Testis (tissue), 2 donors: Measurements from ENCODE around the gene TRAK2.

ENCODE experiments used
- POLR2A ChIP-seq: fragments of 450-650 bp; IDR thresholded peaks from one replicate; pipeline ENCODE4 v1.6.1; 2017; ENCODE audit warnings: antibody characterized with exemption, mild to moderate bottlenecking, moderate library complexity
- TF ChIP-seq, protein P1 (sequence below), 3 experiments: fragments of 450-650 bp in 2 of 3; fragments of 200-600 bp in 1 of 3; sonication (generic) in 1 of 3; IDR thresholded peaks; one replicate each; pipeline ENCODE4 v1.5.1; 2016 to 2019; ENCODE audit warnings: antibody characterized with exemption in 3 of 3, mild to moderate bottlenecking in 2 of 3, moderate library complexity in 1 of 3

DNA sequence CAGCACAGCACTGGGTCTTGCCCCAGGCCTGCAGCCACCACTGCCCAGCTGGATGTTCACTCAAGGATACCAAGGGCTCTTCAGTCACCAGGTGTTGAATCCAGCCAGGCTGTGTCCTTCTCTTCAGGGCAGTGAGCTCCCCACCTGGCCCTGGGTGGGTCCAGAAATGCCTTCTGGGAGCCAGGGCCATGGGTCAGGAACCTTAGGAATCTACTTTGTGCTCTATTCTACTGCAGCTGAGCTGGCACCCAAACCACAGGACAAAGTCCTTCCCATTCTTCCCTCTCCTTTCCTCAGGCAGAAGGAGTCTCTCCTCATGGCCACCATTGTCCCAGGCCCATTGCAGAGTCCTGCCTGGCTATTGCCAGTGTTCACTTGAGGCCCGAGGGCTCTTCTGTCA lies 13.3 kb upstream of the TRAK2 start:
- TF ChIP-seq POLR2A = no peak
- TF ChIP-seq, protein P1, sequence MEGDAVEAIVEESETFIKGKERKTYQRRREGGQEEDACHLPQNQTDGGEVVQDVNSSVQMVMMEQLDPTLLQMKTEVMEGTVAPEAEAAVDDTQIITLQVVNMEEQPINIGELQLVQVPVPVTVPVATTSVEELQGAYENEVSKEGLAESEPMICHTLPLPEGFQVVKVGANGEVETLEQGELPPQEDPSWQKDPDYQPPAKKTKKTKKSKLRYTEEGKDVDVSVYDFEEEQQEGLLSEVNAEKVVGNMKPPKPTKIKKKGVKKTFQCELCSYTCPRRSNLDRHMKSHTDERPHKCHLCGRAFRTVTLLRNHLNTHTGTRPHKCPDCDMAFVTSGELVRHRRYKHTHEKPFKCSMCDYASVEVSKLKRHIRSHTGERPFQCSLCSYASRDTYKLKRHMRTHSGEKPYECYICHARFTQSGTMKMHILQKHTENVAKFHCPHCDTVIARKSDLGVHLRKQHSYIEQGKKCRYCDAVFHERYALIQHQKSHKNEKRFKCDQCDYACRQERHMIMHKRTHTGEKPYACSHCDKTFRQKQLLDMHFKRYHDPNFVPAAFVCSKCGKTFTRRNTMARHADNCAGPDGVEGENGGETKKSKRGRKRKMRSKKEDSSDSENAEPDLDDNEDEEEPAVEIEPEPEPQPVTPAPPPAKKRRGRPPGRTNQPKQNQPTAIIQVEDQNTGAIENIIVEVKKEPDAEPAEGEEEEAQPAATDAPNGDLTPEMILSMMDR (IDR thresholded peaks at IDR 0.05) = no peak
